ENCODE results near the gene DNAH9.

DNAH9 gene

DNA sequence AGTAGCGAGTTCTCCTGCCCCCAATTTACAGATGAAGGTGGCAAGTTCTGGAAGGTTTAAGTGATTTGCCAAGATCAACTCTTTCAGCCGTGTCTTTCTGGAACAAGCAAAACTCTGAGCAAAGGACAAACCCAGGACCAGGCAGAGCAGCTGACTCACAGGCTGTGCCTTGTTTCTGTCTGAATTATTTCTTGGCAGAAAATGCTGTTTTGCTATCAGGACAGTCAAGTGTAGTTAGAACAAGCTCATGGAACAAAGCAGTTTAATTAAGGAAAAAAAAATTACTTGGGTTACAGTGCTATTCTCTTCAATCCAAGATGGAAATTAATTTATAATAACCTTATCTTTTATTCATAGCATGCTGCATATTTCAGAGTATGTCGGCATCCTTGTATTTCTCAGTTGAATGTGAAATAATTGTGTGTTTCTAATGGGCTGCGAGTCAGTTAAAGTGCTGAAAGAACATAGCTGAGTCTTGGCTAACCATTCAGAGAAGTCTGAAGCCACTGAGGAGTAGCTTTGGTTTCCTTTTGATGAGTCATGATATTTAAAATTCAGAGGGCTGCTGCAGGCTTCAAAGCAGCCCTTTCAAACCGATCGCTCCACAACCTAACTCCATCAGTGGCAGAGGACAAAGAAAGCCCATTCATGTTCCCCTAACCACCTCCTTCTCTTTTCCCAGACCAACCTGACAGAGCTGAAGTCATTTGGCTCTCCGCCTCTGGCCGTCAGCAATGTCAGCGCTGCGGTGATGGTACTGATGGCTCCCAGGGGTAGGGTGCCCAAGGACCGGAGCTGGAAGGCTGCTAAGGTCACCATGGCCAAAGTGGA is 255.3 kb downstream of the DNAH9 start:
- no peak for DNase-seq

GRCh38 chr17:11855306-11855705 is 257.0 kb downstream of the DNAH9 start:
- no peak for DNase-seq

DNA sequence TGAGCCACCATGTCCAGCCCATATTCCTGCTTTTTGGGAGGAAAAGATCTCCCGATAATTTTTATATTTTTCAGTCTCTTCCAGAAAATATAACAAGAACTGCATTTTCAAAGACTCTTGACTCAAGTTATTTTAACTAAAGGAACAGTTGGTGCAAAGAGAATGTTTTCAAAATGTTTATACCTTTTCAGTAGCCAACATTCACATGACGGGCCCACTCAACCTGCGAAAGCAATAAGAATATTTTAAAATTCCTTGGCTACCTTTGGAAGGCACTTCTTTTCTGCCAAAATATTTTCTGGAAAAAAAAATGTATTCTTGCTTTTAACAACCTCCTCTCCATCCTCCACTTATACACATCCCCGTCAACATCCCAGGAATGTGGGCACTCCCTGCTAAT is 258.7 kb downstream of the DNAH9 start:
- no peak for DNase-seq

DNA sequence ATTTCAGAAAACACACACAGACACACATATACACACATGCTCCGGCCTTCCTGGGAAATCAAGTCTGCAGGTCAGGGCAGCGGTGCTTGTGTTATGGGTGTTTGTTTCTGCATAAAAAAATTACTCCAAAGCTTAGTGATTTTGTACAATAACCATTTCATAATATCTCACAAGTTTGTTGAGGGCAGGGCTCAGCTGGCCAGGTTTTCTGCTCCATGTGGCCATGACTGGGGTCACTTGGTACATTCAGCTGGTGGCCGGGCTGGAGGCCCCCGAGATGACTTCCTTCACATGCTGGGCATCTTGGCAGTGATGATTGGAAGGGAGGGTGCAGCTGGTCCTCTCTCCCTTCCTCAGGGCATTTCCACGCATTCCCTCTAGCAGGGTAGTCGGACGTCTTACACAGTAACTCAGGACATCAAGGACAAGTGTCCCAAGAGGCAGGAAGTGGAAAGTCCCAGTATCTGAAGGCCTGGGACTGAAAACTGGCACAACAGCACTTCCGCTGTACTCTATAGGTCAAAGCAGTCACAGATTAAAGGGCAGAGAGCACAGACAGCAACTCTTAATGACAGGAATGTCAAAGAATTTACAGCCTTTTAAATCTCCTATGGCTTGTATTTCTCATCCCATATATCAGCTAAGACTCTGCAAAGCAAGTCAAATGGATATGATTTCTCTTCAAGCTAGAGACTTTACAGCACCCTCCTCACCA is 271.6 kb downstream of the DNAH9 start:
- DNase-seq: no peak

DNA sequence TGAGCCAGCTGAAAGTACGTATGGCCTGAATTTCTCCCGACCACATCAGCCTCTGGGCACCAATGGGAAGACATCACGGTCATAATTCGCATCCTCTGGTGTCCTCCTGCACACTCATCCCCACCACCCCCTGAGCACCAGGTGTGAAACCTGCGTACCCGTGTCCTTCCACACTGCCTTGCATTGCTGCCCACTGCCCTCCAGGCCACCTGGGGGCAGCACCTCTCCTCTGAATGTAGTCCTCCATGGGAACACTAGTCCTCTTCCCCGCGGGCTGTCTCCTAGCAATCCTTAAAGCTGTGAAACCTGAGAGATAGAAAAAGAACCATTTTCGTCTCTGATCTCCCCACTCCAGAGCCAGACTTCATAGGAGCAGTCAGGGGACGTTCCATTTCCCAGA is 273.5 kb downstream of the DNAH9 start:
- no peak for DNase-seq

GRCh38 chr17:11874756-11875155 is 276.5 kb downstream of the DNAH9 start:
- DNase-seq: no peak

- DNase-seq: no peak
Observed at GRCh38 chr17:11880714-11881113, 282.4 kb downstream of the DNAH9 start.

DNA sequence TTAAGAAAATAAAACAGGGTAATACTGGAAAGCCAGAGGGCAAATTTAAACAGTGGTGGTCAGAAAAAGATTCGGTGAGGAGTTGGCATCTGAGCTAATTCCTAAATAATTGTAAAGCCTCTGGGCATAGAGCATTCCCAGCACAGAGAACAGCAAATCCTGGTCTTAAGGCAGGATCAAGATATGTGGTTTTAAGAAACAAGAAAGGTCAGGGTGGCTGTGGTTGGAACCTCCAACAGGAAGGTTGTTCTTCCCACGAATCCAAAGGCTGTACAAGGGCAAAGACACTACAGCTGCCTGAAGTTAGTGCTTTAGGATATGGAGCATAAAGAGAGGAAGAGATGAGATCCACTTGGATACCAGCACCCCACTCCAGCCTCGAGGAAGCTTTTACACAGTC is 284.4 kb downstream of the DNAH9 start:
- no peak for DNase-seq

GRCh38 chr17:11885051-11885450 is 286.8 kb downstream of the DNAH9 start:
- no peak for DNase-seq

DNA sequence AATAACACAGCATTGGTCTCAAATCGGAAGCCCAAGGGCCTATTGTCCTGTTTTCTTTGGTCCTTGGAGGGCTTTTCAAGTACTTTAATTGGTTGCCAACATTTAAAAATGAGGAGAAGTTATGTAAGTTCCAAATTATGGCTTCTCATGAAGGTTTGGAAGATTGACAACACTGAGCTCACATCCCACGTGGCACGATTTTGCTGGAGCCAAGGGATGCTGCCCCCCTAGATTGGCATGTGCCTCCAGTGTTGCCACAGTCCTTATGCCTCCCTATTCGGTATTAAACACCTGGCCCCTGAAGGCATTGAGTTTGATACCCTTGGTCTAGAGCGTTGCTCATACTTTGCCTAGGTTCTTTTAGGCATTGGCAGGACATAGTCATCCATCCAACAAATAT is 291.0 kb downstream of the DNAH9 start:
- DNase-seq: no peak

GRCh38 chr17:11893862-11894261 is 295.6 kb downstream of the DNAH9 start:
- no peak for DNase-seq

GRCh38 chr17:11896199-11896598 is 297.9 kb downstream of the DNAH9 start:
- DNase-seq: no peak

DNA sequence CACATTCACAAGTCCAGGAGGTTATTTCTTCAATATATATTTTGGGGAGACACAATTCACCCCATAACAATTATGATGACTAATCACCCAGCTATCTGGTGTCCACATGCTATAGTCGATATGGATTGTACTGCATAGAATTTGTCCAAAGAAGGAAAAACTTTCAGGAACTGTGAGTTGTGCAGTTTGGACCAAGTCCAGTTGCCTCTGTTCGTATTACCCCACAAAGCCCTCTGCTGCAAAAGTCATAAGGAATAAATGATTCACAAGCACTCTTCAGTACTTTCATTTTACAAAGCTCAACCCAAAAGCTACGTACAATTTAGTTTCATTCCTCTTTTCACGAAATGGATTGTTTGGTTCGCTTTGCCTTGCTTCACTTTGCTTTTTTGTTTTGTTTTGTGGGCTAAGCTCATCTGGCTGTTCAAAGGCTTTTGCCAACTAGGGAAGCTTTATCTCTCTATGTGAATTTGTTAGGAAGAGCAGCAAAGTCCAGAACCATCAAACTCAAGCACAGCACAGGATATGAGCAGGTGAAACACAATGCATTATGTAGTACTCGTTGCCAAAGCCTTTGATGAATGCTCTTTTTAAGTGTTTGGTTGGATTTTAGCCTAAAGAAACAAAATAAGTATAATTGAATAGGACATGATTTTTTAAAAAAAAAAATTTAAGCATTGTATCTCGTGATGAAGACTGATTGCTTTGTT is 300.4 kb downstream of the DNAH9 start:
- DNase-seq: no peak

- no peak for DNase-seq
Observed at GRCh38 chr17:11899537-11899942, 301.3 kb downstream of the DNAH9 start.

- DNase-seq: no peak
Observed at GRCh38 chr17:11900041-11900476, 301.8 kb downstream of the DNAH9 start.

DNA sequence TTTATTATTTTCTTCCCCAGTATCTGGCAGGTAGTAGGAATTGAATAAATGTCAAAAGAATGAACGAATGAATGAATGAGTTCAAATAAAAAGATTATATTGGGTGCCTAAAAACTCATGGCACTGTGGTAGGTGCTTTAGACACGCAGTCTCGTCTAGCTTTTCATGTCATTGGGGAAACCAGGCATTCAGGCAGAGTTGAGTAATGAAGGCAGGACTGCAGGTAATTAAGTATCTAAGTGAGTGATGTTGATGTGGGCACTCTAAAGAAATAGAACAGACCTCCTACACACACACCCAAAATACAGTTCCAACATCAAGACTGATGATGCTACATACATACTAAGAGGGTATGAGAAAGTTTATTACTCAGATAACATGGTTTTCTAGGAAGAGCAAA is 302.4 kb downstream of the DNAH9 start:
- no peak for DNase-seq

GRCh38 chr17:11901931-11902330 is 303.7 kb downstream of the DNAH9 start:
- DNase-seq: no peak

DNA sequence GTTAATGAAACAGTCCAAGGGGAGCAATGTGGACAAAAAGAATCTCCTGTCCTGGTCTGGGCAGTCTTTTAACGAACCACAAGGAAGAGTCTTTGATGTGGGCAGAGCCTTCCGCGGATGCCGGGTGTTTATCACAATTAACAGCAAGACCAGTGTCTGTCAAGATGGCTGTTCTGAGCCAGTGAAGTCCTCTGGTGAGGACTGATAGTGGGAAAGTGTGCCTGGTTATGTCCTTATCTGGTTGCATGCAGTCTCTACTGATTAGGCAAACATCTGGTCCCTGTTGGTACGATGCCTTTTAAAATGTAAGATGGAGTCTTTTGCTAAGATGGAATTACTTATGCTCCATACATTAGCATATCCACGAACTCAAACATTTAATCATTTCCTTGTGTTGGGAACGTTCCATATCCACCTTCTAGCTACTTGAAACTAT is 310.5 kb downstream of the DNAH9 start:
- no peak for DNase-seq

- no peak for DNase-seq
Observed at GRCh38 chr17:11909348-11909747, 311.1 kb downstream of the DNAH9 start.

GRCh38 chr17:11916091-11916490 is 317.8 kb downstream of the DNAH9 start:
- no peak for DNase-seq

GRCh38 chr17:11917415-11917814 is 319.1 kb downstream of the DNAH9 start:
- DNase-seq: no peak

DNA sequence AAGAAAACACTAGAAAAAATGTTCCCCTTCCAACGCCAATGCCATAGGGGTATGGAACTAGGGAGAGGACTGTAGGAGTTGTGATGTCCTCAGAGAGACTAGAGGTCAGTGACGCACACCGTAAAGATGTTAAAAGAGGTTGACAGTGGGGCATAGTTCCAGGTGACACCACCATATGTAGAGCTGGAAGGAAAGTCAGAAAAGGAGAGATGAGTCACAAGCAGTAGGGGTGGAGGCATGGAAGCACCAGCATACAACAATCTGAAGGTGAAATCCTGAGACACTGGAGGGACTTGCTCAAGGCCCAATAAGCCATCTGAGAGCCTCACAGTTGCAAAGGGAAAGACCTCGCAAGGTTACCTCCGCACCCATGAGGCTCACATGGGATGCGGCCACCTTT is 323.0 kb downstream of the DNAH9 start:
- DNase-seq: no peak

DNA sequence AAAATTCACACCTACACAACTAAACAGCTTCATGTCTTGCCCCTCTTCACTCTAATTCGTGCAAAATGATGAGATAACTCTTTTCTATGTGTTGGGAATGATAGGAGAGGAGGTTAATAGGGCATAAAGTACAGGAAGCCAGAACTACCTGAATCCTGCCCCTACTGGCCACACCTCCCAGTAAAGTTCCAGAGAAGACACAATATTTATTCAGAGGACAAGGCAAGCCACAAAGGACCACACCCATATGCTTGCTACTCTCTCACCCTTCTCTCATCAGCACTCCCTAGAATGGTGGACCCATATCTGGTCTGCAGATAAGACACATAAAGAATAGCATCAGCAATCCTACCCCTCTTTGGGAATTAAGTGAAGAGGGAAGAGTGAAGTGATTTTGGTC is 324.4 kb downstream of the DNAH9 start:
- no peak for DNase-seq

DNA sequence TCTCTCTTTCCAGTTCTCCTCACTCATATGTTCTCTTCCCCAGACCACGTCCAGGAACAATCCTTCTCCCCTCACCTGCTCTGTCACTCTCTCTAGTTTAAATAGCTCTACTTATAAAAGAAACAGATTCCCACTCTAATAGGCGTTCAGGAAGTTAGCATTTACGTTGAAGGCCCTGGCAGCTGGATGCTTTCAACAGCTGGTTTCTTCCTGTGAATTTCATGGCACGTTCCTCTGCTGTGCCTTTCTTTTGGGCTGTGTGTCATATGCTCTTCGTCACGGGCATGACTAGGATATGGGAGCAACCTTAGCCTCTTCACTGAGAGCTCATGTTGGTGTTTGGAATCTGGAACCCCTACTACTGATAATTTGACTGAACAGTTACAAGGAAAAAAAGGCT is 325.8 kb downstream of the DNAH9 start:
- DNase-seq: no peak
